ENCODE measurements around the gene DIDO1. TPM values are rescaled to one million over a fixed set of nuclear protein-coding genes. Genes with fewer than 3 reads are reported as not detected.
A peak's percentile ranks its signal among the peaks of the same experiment; 100 is the strongest.

DIDO1 gene
- total RNA-seq, 8 experiments from 2014 or later: 24.1 to 61.2 (median 36.0) TPM

DNA sequence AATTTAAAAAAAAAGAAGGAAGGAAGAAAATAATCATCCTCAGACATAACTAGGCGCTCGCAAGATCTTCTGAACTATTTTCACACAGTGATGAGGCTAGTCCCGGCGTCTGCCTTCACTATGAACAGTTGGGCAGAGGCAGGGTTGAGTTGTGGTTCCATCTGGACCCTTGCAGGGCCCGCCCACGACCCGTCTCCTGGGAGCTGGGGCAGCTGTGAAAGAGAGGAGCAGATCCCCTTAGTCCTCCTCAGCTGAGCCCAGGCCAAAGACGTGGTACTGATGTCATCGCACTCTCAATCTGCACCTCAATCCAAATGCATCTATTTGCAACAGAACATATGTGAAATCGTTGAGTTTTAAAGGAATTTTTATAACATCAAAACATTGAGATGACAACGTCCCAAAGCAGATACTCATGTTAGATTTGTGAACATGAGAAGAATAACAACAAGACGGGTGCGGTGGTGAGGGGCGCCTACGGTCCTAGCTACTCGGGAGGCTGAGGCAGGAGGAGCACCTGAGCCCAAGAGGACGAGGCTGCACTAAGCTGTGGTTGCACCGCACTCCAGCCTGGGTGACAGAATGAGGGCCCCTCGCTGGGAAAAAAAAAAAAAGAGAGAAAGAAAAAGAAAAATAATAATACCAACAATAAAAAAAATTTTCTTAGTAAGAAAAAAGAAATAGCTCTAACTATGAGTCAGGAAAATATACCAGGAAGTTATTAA, 80.0 kb downstream of the DIDO1 start:
- no peak overlapping the region for H3K4me3 ChIP-seq
- in situ Hi-C loops (cut with MboI; ENCODE audit: low pct_unique_long_range_greater_than_20kb in 2 of 9, low sequenced_read_pairs in 9 of 9, unreplicated experiment in 9 of 9): no loop called here
- peaks cover 11% of the 10 kb centered on the region in 2 donors for H3K4me1 ChIP-seq (replicated peaks in 1 of 2)
- ATAC-seq (replicated peaks in 6 of 8): peak in 6 of 8 experiments; percentile 42 to 75 (median 63)
- H3K27ac ChIP-seq: no peak overlapping the region
- WGBS, 10 experiments: 45 to 100% (median 91%) methylated on average over 2 to 14 of the region's 19 CpGs; no CpG with 5 or more reads in 1 of the 10 experiments

DNA sequence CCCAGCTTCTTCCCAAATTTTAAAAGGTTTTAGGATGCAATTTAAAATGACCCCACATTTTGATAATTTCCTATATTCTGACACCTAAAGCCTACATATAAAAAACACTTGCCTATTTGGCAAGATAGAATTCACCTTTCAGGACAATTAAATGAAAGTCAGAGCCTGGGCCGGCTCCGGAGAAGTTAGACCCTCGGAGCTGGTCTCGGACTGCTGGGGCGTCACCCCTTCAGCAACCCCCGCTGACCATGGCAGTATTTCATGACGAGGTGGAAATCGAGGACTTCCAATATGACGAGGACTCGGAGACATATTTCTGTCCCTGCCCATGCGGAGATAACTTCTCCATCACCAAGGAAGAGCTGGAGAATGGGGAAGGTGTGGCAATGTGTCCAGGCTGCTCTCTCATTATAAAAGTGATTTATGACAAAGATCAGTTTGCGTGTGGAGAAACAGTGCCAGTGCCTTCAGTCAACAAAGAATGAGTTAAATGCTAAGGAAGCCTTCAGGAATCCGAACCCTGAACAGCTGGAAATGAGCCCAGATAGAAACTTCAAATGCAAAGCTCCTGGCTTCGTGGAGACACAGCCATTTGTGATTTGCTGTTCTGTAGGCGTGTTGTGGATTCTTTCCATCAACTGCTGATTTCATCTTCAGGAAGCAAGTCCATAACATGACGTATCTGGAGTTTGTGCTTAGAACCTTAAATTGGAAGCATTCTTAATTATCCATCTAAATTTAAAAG, 80.7 kb downstream of the DIDO1 start:
- ATAC-seq (replicated peaks in 6 of 8): peak in 4 of 8 experiments; percentile 23 to 80 (median 40)
- in situ Hi-C loops (cut with MboI; ENCODE audit: low pct_unique_long_range_greater_than_20kb in 2 of 9, low sequenced_read_pairs in 9 of 9, unreplicated experiment in 9 of 9): no loop called here
- Histone ChIP-seq H3K4me3 (no peak overlapping the region), H3K27ac (no peak overlapping the region), H3K4me1 (replicated peaks in 1 of 2) (peaks cover 11% of the 10 kb centered on the region in 2 donors)
- WGBS, 10 experiments: 59 to 100% (median 85%) methylated on average over 3 to 10 of the region's 16 CpGs; no CpG with 5 or more reads in 1 of the 10 experiments

DNA sequence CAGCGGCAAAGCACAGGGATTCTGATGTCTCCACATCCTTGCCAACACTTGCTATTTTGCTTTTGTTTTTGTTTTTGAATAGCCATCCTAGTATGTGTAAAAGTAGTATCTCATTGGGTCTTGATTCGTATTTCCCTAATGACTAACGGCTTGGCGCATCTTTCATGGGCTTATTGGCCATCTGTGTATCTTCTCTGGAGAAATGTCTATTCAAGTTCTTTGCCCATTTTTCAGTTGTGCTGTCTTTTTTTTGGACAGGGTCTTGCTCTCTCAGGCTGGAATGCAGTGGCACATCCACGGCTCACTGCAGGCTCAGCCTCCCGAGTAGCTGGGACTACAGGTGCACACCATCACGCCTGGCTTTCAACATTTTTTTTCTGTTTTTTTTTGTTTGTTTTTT, 82.1 kb downstream of the DIDO1 start:
- H3K27ac ChIP-seq: no peak overlapping the region
- ATAC-seq (replicated peaks in 6 of 8): no peak
- no peak overlapping the region for H3K4me3 ChIP-seq
- in situ Hi-C loops (cut with MboI; ENCODE audit: low pct_unique_long_range_greater_than_20kb in 2 of 9, low sequenced_read_pairs in 9 of 9, unreplicated experiment in 9 of 9): no loop called here
- 75 to 100% (median 96%) methylated on average over 1 to 7 of the region's 7 CpGs for WGBS, 10 experiments
- peaks cover 11% of the 10 kb centered on the region in 2 donors for H3K4me1 ChIP-seq (replicated peaks in 1 of 2)

DNA sequence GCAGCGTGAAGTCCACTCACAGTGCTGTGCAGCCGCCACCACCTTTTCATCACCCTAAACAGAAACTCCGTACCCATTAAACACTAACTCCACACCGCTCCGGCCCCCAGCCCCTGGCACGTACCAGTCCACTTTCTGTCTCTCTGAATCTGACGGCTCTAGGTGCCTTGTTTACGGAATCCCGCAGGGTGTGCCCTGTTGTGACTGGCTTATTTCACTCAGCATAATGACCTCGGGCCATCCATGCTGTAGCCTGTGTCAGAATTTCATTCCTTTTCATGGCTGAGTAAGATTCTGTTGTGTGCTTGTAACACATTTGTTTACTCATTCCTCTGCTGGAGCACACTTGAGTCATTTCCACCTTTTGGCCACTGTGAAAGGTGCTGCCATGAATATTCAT, 82.6 kb downstream of the DIDO1 start:
- in situ Hi-C loops (cut with MboI; ENCODE audit: low pct_unique_long_range_greater_than_20kb in 2 of 9, low sequenced_read_pairs in 9 of 9, unreplicated experiment in 9 of 9): no loop called here
- peak in 3 of 8 experiments; percentile 58 to 94 (median 59) for ATAC-seq (replicated peaks in 6 of 8)
- 60 to 100% (median 89%) methylated on average over 1 to 5 of the region's 10 CpGs; no CpG with 5 or more reads in 1 of the 10 experiments for WGBS, 10 experiments
- Histone ChIP-seq H3K27ac (no peak overlapping the region), H3K4me1 (replicated peaks in 1 of 2) (peaks cover 11% of the 10 kb centered on the region in 2 donors), H3K4me3 (no peak overlapping the region)

DNA sequence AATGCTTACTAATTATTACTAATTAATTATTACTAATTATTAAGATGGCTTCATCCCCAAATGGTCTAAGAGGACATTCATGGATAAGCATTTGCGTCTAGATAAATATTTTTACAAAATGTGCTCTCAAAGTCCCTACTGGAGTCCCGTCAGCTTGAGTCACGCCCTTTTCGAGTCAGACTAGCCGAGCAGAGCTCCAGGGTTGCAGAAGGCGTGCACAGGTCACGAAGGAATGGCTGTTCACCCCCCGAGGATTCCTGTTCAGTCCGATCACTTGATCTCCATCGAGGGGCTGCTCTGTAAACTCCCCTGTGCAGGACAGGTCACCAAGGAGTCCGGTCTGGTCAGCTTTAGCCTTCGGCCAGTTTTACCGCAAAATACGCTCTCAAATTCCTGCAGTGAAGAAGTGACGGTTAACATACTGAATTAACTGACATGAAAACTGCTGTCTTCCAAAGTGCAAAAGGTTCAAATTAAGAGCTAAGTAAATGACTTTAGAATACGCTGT, 84.5 kb downstream of the DIDO1 start:
- Histone ChIP-seq H3K27ac (no peak overlapping the region), H3K4me3 (no peak overlapping the region), H3K4me1 (replicated peaks in 1 of 2) (peaks cover 11% of the 10 kb centered on the region in 2 donors)
- in situ Hi-C loops (cut with MboI; ENCODE audit: low pct_unique_long_range_greater_than_20kb in 2 of 9, low sequenced_read_pairs in 9 of 9, unreplicated experiment in 9 of 9): no loop called here
- ATAC-seq (replicated peaks in 6 of 8): no peak
- WGBS, 10 experiments: 71 to 100% (median 89%) methylated on average over 1 to 15 of the region's 16 CpGs

DNA sequence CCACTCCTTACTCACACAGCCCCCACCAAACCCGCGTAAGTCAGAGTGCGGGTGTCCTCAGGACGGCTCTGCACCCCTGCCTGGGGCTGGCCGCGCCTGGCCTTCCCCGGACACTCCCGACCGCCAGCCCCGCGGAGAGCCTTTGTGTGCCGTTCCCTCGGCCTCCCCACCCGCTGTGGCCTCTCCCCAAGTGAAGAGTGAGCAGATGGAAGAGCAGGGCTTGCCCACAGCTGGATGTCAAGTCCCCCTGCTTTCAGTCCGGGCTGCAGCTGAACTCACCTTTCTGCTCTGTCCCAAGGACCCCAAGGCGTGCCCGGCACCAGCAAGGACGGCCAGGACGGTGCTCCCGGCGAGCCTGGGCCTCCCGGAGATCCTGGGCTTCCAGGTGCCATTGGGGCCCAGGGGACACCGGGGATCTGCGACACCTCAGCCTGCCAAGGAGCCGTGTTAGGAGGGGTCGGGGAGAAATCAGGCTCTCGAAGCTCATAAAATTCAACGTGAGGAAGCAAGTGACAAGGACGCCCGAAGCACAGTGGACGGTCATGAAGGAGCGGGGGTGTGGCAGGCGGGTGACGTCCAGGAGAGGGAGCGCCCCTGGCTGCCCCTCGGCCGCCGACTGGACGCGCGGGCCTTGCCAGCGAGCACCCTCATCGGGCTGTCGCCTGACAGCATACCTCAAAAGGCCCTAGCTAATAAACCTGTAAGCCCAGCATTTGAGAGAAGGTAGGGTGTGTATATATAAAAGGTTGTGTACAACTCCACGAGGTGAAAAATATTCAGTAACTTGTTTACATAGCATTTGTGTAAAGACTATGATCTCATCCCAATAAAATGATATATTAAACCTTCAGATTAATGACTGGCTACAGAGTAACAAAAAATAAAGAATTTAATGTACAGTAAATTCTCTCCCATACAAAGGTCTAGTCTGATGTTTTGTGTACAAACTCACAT, 85.8 kb downstream of the DIDO1 start:
- peak in 5 of 8 experiments; percentile 37 to 59 (median 40) for ATAC-seq (replicated peaks in 6 of 8)
- Histone ChIP-seq H3K4me3 (no peak overlapping the region), H3K27ac (no peak overlapping the region), H3K4me1 (replicated peaks in 1 of 2) (peaks cover 1 to 2% of the 10 kb centered on the region in 2 donors)
- WGBS, 10 experiments: 20 to 97% (median 81%) methylated on average over 1 to 11 of the region's 45 CpGs; no CpG with 5 or more reads in 3 of the 10 experiments
- in situ Hi-C loops (cut with MboI; ENCODE audit: low pct_unique_long_range_greater_than_20kb in 2 of 9, low sequenced_read_pairs in 9 of 9, unreplicated experiment in 9 of 9): no loop called here

DNA sequence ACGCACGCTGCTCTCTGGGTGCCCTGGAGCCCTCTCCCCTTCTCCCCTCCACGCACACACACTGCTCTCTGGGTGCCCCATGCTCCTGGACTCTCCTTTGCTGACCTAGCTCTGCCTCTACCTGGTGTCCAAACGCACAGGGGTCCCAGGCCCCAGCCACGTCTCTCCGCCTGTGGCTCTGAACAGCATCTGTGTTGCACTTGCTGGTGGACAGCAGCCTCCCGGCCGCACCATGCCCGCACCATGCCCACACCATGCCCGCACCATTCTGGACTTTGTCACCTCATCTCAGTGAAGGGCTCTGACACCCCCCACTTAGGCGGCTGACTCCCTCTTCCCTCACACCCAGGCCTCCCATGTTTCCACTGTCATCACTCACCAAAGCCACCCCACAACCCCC, 86.5 kb downstream of the DIDO1 start:
- peak in 5 of 8 experiments; percentile 7 to 19 (median 11) for ATAC-seq (replicated peaks in 6 of 8)
- H3K4me1 ChIP-seq (replicated peaks in 1 of 2): no peaks in the 10 kb centered on the region
- no CpG with 5 or more reads among the region's 11 CpGs for WGBS, 10 experiments
- no peak overlapping the region for H3K27ac ChIP-seq
- H3K4me3 ChIP-seq: no peak overlapping the region
- in situ Hi-C loops (cut with MboI; ENCODE audit: low pct_unique_long_range_greater_than_20kb in 2 of 9, low sequenced_read_pairs in 9 of 9, unreplicated experiment in 9 of 9): no loop called here

DNA sequence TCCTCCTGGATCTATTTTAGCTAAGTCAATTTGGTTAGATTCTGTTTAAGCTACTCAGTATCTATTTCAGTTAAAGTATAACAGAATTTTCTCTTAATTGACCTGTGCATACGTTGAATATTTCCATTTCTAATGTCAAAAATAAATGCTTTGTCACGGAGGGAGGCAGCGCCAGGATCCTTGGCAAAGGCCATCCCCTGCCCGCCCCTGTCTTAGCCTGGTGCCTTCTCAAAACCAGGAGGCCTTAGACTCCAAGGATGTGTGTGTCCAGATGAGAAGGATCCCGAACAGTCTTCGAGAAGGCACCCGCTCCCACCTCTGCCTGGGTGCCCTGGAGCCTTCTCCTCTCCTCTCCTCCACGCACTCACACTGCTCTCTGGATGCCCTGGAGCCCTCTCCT, 87.0 kb downstream of the DIDO1 start:
- in situ Hi-C loops (cut with MboI; ENCODE audit: low pct_unique_long_range_greater_than_20kb in 2 of 9, low sequenced_read_pairs in 9 of 9, unreplicated experiment in 9 of 9): no loop called here
- H3K4me3 ChIP-seq: no peak overlapping the region
- H3K27ac ChIP-seq: no peak overlapping the region
- 40 to 100% (median 80%) methylated on average over 1 to 4 of the region's 8 CpGs; no CpG with 5 or more reads in 3 of the 10 experiments for WGBS, 10 experiments
- no peaks in the 10 kb centered on the region for H3K4me1 ChIP-seq (replicated peaks in 1 of 2)
- peak in 2 of 8 experiments; percentile 9 to 24 for ATAC-seq (replicated peaks in 6 of 8)

DNA sequence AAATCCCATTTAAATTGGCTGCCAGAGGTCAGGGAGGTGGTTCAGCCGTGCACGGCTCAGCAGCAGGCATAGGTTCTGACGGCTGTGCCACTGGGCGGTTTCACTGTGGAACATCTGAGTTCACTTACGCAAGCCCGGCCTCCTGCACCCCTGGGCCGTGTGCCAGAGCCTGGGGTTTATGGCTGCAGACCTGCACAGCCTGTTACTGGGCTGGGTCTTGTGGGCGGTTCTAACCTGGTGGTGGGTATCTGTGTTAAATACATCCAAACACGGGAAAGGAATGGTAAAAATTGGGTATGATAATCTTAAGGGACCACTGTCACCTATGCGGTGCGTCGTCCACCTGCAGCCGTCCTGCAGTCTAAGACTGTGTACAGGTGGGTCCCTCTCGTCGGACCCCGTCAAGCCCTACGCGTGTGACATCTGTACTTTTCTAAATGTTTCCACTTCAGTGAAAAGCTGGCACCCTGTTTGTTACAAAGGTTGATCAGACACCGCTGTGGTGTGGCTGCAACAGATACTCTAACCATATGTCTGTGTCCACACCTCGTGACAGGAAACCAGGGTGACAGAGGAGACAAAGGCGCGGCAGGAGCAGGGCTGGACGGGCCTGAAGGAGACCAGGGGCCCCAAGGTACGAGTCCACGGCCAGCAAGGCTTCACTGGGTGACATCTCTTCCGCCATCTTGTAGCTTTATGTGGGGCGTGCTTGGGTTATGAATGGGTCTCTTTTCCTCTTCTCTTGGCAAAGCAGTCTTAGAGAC, 88.0 kb downstream of the DIDO1 start:
- 5 to 97% (median 92%) methylated on average over 4 to 19 of the region's 27 CpGs; no CpG with 5 or more reads in 1 of the 10 experiments for WGBS, 10 experiments
- in situ Hi-C loops (cut with MboI; ENCODE audit: low pct_unique_long_range_greater_than_20kb in 2 of 9, low sequenced_read_pairs in 9 of 9, unreplicated experiment in 9 of 9): no loop called here
- ATAC-seq (replicated peaks in 6 of 8): peak in 3 of 8 experiments; percentile 91 to 97 (median 95)

DNA sequence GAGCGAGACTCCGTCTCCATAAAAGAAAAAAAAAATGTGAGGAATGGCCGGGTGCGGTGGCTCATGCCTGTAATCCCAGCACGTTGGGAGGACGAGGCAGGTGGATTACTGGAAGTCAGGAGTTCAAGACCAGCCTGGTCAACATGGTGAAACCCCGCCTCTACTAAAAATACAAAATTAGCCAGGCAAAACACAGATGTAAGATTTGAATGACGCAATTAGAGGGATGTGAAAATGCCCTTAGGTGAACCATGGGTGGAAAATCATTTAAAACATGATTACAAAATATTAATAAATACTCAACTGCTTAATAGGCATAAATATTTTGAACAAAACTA, 88.5 kb downstream of the DIDO1 start:
- Histone ChIP-seq H3K4me3 (no peak overlapping the region), H3K27ac (no peak overlapping the region), H3K4me1 (replicated peaks in 1 of 2) (peaks cover 2% of the 10 kb centered on the region in 2 donors)
- ATAC-seq (replicated peaks in 6 of 8): peak in 3 of 8 experiments; percentile 13 to 38 (median 27)
- 33 to 100% (median 87%) methylated on average over 1 to 7 of the region's 8 CpGs; no CpG with 5 or more reads in 1 of the 10 experiments for WGBS, 10 experiments
- in situ Hi-C loops (cut with MboI; ENCODE audit: low pct_unique_long_range_greater_than_20kb in 2 of 9, low sequenced_read_pairs in 9 of 9, unreplicated experiment in 9 of 9): no loop called here

More for the DNA sequence above, 88.0 kb downstream of the DIDO1 start:
- Histone ChIP-seq H3K4me1 (replicated peaks in 1 of 2) (no peaks in the 10 kb centered on the region), H3K4me3 (no peak overlapping the region), H3K27ac (no peak overlapping the region)

DNA sequence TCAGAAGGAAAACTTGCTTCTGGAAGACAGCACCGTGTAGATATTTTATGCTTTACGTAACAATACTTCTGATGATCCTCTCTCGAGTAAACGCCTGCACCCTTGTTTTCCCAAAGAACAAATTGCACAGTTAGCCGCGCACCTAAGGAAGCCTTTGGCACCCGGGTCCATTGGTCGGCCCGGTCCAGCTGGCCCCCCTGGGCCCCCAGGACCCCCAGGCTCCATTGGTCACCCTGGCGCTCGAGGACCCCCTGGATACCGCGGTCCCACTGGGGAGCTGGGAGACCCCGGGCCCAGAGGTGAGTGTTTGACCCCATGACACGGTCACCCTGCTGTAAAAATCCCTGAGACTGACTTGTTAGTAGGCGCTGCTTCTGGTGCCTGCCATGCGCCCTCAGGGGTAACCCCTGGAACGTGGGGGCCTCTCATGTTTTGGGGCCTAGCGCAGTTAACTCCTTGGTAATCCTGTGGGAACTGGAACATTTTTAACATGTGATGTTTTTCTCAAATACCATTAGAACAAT, 89.3 kb downstream of the DIDO1 start:
- Histone ChIP-seq H3K27ac (no peak overlapping the region), H3K4me3 (no peak overlapping the region), H3K4me1 (replicated peaks in 1 of 2) (peaks cover 5 to 10% of the 10 kb centered on the region in 2 donors)
- ATAC-seq (replicated peaks in 6 of 8): no peak
- 83 to 100% (median 90%) methylated on average over 1 to 2 of the region's 19 CpGs; no CpG with 5 or more reads in 7 of the 10 experiments for WGBS, 10 experiments
- in situ Hi-C loops (cut with MboI; ENCODE audit: low pct_unique_long_range_greater_than_20kb in 2 of 9, low sequenced_read_pairs in 9 of 9, unreplicated experiment in 9 of 9): no loop called here

Data from motor neuron (in vitro differentiated cells).